ENCODE data around the gene AUTS2.

The AUTS2 gene

GRCh38 chr7:70497793-70498192 is 899.5 kb downstream of the AUTS2 start:
- DNase-seq, result no peak

DNA sequence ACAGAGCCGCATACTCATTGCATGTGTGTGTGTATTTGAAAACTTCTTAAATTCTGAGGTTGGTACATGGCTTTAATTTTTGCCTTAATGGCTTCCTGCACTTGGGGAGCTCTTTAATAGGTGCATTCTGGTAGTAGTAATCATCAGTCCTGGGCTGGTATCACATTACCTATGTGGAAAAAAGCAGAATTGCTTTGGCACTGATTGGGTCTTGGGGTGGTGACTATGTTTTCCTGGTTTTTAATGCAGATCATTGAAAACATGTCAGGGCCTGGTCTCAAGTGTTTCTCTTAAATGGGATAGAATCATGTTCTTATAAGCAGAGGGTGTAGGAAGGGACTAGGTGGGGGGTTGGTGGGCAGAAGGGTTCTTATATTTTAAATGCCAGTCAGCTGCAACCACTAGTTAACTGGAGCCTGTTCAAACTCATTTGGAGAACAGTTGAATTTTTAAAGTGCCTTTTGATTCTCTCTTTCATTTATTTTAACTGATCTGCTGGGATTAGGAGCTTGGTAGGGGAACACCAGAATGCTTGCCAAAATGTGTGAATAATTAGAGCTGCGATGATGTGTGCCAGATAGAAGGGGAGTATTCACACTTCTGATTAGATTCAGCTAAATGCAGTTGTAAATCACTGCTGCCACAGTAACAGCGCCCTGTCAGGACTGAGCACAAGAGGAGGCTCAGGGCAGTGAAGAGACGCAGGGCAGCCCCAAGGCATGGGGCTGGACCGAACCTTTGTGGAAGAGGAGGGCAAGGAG is 900.1 kb downstream of the AUTS2 start:
- DNase-seq, result no peak

DNA sequence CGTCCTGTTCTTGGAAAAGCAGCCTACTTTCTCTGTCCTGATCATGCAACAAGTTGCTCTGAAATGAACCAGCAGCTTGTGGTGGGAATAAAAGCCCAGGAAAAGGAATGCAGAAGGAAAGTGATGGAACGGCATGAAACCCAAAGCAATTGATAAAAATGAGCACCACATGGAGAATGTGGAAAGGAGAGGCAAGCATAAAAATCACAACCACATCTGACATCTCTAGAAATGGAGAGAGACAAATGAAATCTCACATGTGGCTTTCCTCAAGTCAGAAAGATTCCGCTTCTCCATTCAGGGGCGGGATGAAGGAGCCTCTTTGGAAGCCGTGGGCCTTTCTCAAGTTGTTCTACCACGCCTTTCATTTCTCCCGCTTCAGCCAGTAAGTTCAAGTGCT is 902.0 kb downstream of the AUTS2 start:
- DNase-seq, result no peak

- no peak for DNase-seq
These were observed 904.0 kb downstream of the AUTS2 start for GRCh38 chr7:70502117-70502863.

- DNase-seq, result no peak
These were observed 906.0 kb downstream of the AUTS2 start for GRCh38 chr7:70504254-70504653.

DNA sequence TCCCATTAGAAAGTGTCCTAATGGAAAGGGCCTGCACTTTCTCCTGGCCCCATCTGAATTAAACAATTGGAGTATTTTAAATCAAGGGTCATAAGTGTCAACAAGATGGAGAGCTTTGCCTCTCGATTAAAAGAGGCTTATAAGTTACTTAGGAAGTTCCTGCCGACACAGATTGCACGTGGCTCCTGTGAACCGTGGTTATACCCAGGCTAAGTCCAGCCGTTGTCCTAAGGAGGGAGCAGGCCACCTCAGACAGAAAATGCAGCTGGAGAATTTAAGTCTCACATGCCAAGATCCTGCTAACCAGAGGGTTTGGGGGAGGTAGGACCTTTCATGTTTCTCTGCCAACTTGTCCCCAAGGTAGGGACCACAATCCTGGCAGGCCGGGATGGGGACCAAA is 907.2 kb downstream of the AUTS2 start:
- no peak for DNase-seq

GRCh38 chr7:70505886-70506285 is 907.6 kb downstream of the AUTS2 start:
- no peak for DNase-seq

- no peak for DNase-seq
These were observed 908.2 kb downstream of the AUTS2 start for GRCh38 chr7:70506434-70506833.

GRCh38 chr7:70512144-70512543 is 913.9 kb downstream of the AUTS2 start:
- DNase-seq, result no peak

DNA sequence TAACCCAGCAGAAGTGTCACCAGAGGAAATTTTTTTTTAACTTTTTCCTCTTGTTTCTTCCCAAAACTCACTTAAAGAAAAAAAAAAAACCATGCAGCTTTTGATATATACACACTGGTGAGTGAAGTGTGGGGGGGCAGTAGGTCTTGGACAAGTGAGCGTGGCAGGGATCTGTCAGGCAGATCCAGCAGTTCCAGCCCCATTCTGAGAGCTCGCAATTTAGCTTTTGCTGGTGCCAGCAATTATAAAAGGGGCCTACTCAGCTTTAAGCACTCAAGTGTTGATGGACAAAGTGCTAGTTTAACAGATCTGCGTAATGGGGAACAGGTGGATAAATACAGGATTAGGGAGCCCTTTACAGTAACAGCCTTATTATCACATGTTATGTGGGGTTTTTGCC is 914.5 kb downstream of the AUTS2 start:
- no peak for DNase-seq

GRCh38 chr7:70520611-70521010 is 922.3 kb downstream of the AUTS2 start:
- DNase-seq, result no peak

DNA sequence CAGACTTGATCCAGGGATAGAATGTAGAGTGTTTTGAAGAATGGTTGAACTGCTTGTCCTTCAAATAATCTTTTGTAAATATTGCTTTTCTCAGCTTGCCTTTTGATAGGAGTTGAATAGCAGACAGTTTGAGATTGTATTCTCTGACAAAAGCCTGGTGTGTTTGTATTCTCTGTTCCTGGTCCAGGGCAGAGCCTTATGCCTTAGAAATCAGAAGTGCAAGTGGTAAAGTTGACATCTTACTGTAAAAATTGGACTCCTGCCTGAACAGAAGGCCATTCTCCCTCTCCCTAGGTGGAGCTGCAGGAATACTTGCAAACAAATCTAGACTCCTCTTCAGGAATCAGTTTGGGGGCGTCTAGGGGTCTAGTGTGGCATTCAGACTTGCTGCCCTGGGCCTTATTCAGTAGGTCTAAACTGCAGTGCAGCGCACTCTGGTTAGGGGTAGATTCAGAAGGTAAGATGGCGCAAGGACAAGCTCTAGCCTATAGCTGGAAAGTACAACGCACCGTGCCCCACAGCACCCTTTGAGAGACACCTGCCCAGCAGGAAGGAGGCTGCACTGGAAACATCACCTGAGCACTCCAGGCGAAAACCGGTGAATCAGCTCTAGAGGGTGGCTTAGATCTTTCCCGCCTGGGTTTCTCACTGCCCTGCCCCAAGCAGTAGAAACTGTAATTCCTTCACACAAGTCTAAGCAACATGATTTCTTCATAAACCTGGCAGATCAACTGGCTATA is 925.1 kb downstream of the AUTS2 start:
- no peak for DNase-seq

GRCh38 chr7:70523989-70524351 is 925.7 kb downstream of the AUTS2 start:
- no peak for DNase-seq

- DNase-seq, result no peak
These were observed 927.7 kb downstream of the AUTS2 start for GRCh38 chr7:70525991-70526390.

GRCh38 chr7:70527520-70528115 is 929.3 kb downstream of the AUTS2 start:
- no peak for DNase-seq

GRCh38 chr7:70529436-70529835 is 931.2 kb downstream of the AUTS2 start:
- no peak for DNase-seq

GRCh38 chr7:70529914-70530585 is 931.8 kb downstream of the AUTS2 start:
- no peak for DNase-seq

DNA sequence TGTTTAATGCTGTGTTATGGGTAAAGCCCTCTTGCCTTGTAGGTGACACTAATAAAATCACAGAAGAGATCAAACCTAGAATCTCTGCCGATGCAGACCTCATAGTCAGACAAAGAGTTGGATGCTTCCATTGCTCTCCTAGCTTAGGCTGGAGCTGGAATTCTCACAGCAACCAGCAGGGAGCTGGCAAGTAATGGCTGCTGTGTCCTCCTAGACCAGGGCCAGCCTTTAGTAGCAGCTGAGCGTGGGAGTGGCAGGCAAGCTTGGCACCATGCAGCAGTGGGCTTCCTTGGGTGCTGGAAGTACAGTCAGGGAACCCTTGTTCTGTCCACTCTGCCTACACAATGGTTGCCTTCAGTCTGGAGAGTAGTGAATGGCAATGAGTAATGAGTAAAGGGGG is 935.3 kb downstream of the AUTS2 start:
- no peak for DNase-seq

GRCh38 chr7:70539205-70539604 is 940.9 kb downstream of the AUTS2 start:
- DNase-seq, result no peak

DNA sequence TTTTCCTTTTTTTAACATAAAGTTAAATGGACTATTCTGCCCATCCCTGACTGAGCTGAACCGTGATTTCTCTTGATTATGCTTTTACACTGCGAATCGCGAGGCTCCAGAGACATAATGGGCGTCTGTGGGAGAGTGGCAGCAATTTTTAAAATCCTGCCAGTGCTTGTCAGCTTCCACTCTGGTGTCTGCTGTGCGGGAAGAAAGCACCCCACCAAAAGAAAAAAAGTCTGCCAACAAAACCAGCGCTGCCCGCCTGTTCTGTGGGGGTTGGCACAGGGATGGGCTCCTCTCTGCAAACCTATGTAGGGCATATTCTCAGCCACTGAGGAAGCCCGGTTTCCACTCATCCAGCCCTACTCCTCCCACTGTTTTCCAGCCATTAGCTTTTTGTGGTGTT is 941.3 kb downstream of the AUTS2 start:
- no peak for DNase-seq

GRCh38 chr7:70540641-70541040 is 942.4 kb downstream of the AUTS2 start:
- DNase-seq, result no peak

DNA sequence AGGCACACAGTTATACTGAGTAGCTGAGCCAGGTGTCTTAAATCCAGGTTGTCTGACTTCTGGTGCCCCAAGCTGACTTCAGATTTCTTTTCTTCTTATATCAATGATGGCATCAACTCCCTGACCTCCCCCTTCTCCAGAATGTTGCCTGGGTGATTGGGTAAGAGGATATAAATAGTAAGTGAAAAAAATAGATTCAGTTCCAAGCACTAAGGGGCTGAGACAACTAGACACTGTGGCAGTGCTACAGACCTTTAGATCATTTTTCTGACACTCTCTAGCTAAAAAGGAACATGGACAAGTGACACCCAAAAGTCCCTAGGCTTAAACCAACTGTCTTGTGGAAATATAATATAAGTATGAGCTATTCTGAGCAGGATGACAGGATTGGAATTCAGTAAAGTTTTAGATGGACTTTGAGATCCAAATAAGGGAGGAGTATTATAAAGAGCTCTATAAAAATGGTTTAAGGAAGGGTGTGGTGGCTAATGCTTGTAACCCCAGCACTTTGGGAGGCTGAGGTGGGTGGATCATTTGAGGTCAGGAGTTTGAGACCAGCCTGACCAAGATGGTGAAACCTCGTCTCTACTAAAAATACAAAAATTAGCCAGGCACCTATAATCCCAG is 944.6 kb downstream of the AUTS2 start:
- DNase-seq, result no peak

Measured in suppressor macrophage treated with lipopolysaccharide for 4 hours (primary cell).